NCI-H2081 treated with DMSO at 0.1 percent for 48 hours (cell line): Measurements from ENCODE around the gene PRXL2A.

ENCODE experiments used
- DNase-seq: peaks from one replicate; lab custom pipeline; 2025; lab: John Stamatoyannopoulos, UW

Gene PRXL2A

GRCh38 chr10:80444646-80445319, 36.4 kb downstream of the PRXL2A start:
- DNase-seq: no peak

GRCh38 chr10:80447436-80448190, 39.3 kb downstream of the PRXL2A start:
- DNase-seq: no peak

- DNase-seq: no peak
Measured at GRCh38 chr10:80448209-80448942, 40.0 kb downstream of the PRXL2A start.

GRCh38 chr10:80449520-80449919, 41.2 kb downstream of the PRXL2A start:
- DNase-seq: no peak

GRCh38 chr10:80451132-80451531, 42.8 kb downstream of the PRXL2A start:
- no peak for DNase-seq

- DNase-seq: no peak
Measured at GRCh38 chr10:80452069-80452468, 43.7 kb downstream of the PRXL2A start.

GRCh38 chr10:80452640-80453039, 44.3 kb downstream of the PRXL2A start:
- no peak for DNase-seq

- no peak for DNase-seq
Measured at GRCh38 chr10:80453056-80453841, 44.9 kb downstream of the PRXL2A start.

GRCh38 chr10:80453842-80454512, 45.6 kb downstream of the PRXL2A start, which contains the start of gene TSPAN14:
Gene TSPAN14, plus strand, starts transcription at chr10:80454310. Its CDS starts 34,924 bp downstream, at chr10:80489234.
- no peak for DNase-seq

GRCh38 chr10:80454513-80455460, 46.4 kb downstream of the PRXL2A start:
- DNase-seq: no peak

- DNase-seq: no peak
Measured at GRCh38 chr10:80455461-80456349, 47.4 kb downstream of the PRXL2A start.

- no peak for DNase-seq
Measured at GRCh38 chr10:80457554-80458262, 49.4 kb downstream of the PRXL2A start.

- DNase-seq: no peak
Measured at GRCh38 chr10:80458263-80458625, 49.9 kb downstream of the PRXL2A start.

GRCh38 chr10:80458638-80459037, 50.3 kb downstream of the PRXL2A start:
- DNase-seq: no peak

GRCh38 chr10:80459047-80459865, 50.9 kb downstream of the PRXL2A start:
- DNase-seq: no peak

- DNase-seq: no peak
Measured at GRCh38 chr10:80460399-80461207, 52.3 kb downstream of the PRXL2A start.
